ENCODE measurements around the gene NMNAT2.
"Not testable (repeated sequence)": the region's sequence is repeated elsewhere in the genome, so short reads cannot be mapped to it uniquely, and the experiment has no call there.

NMNAT2 gene

GRCh38 chr1:183416850-183417771 is 1.1 kb downstream of the NMNAT2 start:
- peak; percentile 59 for DNase-seq

GRCh38 chr1:183414365-183414764 is 3.8 kb downstream of the NMNAT2 start:
- DNase-seq: no peak

GRCh38 chr1:183411091-183411490 is 7.1 kb downstream of the NMNAT2 start:
- DNase-seq: no peak

GRCh38 chr1:183407961-183408360 is 10.2 kb downstream of the NMNAT2 start:
- DNase-seq: no peak

GRCh38 chr1:183407474-183407873 is 10.7 kb downstream of the NMNAT2 start:
- no peak for DNase-seq

GRCh38 chr1:183404476-183404875 is 13.7 kb downstream of the NMNAT2 start:
- no peak for DNase-seq

GRCh38 chr1:183403498-183403897 is 14.7 kb downstream of the NMNAT2 start:
- no peak for DNase-seq

GRCh38 chr1:183401565-183401964 is 16.6 kb downstream of the NMNAT2 start:
- not testable (repeated sequence) for DNase-seq

- no peak for DNase-seq
Measured at GRCh38 chr1:183394435-183394834, 23.7 kb downstream of the NMNAT2 start.

- no peak for DNase-seq
Measured at GRCh38 chr1:183391863-183392262, 26.3 kb downstream of the NMNAT2 start.

- DNase-seq: no peak
Measured at GRCh38 chr1:183390561-183390960, 27.6 kb downstream of the NMNAT2 start.

GRCh38 chr1:183388735-183389134 is 29.4 kb downstream of the NMNAT2 start:
- DNase-seq: no peak

GRCh38 chr1:183385340-183386144 is 32.6 kb downstream of the NMNAT2 start:
- DNase-seq: no peak

GRCh38 chr1:183379951-183380350 is 38.2 kb downstream of the NMNAT2 start:
- no peak for DNase-seq

- DNase-seq: no peak
Measured at GRCh38 chr1:183375381-183375780, 42.8 kb downstream of the NMNAT2 start.

- no peak for DNase-seq
Measured at GRCh38 chr1:183374825-183375224, 43.4 kb downstream of the NMNAT2 start.

GRCh38 chr1:183372586-183373230 is 45.5 kb downstream of the NMNAT2 start:
- no peak for DNase-seq

- no peak for DNase-seq
Measured at GRCh38 chr1:183370399-183371058, 47.7 kb downstream of the NMNAT2 start.

GRCh38 chr1:183368213-183369108 is 49.7 kb downstream of the NMNAT2 start:
- no peak for DNase-seq

- no peak for DNase-seq
Measured at GRCh38 chr1:183366116-183366515, 52.1 kb downstream of the NMNAT2 start.

- DNase-seq: no peak
Measured at GRCh38 chr1:183365676-183366075, 52.5 kb downstream of the NMNAT2 start.

- DNase-seq: no peak
Measured at GRCh38 chr1:183365093-183365492, 53.1 kb downstream of the NMNAT2 start.
